HG03342 (cell line): ENCODE data around the gene ZNF283.

Experiments used
- ATAC-seq: cut with Tn5 transposase; IDR thresholded peaks from one replicate; pipeline ENCODE4 v1.9.1; 2021; ENCODE audit warnings: mild to moderate bottlenecking, moderate library complexity; ENCODE audit not compliant: unreplicated experiment

The ZNF283 gene

DNA sequence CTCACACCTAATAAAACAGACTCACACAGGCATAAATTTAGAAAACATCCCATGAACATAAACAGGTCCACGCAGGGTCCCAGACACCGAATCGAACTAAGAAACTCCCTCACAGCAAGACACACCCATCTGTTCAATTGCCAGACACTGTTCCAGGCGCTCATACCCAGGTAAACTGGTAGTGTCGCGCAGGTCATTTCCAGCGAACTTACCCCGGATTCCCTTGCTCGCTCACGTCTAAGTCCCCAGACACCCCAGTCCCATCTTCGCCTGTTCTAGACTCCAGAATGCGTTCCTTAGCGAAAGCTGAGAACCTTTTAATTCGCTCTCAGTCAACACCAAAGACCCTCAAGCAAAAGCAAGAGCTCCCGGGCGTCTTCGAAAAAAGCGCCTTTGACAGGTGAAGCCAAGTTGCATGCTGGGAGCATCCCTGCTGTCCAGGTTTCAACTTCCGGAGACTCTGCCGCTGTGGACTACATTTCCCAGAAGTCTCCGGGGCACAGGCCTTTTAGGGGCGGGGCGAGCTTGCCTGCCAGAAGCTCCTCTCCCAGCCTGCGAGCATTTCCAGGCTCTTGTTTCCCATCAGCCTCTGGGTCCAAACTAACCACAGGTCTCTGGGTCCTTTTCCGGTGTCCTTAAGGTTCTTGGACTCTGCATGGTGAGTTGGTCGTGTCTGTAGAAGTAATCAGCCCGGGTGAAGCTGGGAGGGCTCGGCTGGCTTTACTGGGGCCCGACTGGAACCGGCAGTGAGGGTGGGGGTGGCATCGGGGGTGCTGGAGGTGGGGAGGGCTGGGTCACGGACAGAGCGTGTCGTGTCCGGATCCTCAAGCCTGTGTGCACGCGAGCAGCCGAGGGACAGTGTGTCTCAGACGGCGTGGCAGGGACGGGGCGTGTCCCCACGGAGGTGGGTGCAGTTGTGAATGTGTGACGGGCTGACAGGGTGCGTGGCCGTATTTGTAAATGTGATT is at the start of gene ZNF283:
Gene ZNF283 (plus strand): TSS at position 535 of the 968 bp plus-strand sequence. CDS start 6,184 bp downstream, outside the sequence.
- ATAC-seq = peak; percentile 89

DNA sequence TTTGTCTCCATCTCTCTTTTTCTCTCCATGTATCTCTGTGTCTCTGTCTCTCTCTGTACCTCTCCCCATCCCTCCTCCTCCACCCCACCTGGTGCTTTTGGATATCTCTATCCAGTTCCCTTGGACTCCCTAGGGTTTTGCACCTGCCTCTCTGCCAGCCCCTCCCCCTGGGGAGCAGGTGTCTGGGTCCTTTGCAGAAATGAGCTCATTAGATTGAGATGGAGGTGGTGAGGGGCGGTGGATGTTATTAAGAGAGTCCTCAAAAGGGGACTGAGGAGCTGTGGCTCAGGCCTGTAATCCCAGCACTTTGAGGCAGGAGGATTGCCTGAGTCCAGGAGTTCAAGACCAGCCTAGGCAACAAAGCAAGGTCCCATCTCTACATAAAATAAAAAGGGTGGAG is 48.5 kb upstream of the ZNF283 start:
- ATAC-seq = no peak

DNA sequence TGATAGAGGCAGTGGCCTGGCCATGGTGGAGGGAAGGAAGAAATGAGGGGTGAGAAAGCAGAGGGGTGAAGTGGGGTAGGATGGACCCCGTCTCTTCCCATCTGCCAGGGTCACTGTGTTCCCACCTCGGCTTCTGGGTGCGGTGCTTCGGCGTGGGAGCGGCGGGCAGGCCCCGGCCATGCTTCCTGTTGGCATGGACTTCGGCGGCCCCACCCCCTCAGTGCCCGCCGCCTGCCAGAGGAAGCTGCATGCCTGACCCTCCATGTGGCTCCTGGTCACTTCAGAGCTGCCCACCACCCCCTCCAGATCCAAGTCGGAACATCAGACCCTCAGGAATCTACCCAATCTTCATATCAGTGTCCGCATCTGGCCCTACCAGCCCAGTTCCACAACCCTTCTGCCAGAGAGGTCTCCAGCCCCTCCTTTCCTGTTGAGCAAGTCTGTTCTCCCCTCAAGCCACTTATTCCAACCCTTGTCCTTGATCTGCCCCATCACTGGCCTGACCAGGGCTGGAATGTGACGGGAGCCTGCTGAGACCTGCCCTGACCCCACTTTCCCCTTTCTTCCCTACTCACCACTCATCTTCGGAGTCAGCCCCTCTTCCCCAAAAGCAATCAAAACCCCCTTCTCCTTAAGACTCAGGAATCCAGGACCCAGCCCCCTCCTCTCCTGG is 47.8 kb upstream of the ZNF283 start:
- ATAC-seq = no peak

DNA sequence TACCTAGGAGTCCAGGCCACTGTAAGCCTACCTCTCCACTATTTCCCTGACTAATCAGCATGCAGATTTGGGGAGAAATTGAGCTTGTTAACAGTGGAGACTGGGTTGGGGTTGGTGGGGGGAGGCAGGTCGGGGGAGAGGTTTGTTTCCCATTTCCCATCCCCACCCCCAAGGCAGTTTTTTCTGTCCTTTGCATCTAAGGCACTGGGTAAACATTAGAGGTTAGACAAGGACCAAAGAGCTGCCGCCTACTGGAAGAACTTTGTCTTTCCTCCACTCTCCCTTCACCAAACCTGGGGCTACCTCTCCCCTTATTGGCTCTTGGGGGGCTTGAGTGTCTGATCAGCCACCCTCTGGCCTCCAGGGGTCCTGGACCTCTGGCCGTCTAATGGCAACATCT is 47.3 kb upstream of the ZNF283 start:
- no peak for ATAC-seq

DNA sequence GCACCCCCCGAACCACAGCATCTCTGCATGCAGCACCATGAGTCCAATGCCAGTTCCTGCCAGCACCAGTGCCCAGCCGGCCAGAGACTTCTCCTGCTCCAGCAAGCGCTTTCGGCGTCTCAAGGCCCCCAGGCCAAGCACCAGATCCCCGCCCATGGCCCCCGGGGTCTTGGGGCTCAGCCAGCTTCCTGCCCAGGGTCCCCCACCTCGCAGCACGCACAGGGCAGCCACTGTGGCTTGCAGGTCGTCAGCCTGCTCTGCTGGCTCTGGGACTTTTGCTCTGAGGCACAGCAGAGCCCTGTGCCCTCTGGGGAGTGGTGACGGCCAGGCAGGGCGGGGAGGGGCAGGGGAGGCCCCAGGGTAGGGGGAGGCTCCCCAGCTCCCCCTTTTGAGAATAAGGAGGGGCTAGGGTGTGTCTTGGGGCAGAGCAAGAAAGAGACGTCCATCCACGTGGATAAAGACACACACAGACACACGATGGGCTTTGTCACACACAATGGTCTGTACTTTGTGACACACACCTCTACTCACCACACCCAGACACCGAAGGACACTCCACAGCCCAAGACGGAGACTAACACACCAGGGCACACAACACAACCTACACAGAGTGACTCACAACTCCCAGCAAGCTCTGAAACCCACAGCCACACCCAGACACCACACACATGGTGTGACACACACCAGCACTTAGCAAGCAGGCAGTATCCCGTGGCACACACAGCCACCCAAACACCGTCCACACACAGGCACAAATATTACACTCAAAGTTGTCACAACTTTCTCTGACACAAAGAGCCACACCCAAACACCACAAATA is 46.2 kb upstream of the ZNF283 start, which contains the start of gene KCNN4:
Gene KCNN4 (minus strand): TSS at position 268 of the 820 bp plus-strand sequence. CDS start 112 bp downstream, at position 156.
- ATAC-seq = no peak

DNA sequence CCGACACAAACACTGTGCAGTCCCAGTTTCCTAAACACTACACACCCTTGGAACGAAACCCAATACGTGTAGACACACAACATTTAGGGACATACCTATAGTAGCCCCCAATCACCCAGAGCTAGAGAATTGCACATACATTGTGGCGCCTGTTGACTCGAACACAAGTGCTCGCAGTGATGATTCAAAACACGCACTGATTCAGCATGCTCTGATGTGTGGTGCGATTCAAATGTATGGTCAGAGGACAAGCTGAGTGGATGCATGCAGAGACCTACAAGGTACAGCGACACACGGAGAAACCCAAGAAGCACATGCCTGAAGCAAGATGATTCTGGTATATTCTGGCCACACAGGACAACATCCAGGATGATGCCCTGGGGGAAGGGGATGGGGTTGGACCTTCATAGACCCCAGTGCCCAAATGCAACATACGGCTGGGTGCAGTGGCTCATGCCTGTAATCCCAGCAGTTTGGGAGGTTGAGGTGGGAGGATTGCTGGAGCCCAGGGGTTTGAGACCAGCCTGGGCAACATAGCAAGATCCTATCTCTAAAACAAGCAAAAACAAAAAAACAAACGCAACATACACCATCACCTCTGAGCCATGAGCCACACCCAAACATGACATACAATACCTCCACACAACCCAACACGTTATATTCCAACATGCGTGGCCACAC is 45.4 kb upstream of the ZNF283 start:
- no peak for ATAC-seq

DNA sequence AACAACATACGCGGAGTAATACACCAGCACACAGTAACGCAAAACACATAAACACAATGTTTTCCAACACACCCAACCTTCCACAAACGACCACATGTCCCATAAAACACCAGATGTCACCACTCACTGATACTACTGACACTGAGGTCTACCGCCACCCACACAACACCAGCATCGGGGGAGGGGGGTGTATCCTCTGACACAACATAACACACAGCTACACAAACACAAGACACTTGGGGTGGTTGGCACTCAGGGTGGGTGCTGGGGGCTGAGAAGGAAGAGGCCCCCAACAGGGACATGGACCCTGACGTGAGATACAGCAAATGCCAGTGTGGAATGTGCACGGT is 44.8 kb upstream of the ZNF283 start:
- no peak for ATAC-seq

DNA sequence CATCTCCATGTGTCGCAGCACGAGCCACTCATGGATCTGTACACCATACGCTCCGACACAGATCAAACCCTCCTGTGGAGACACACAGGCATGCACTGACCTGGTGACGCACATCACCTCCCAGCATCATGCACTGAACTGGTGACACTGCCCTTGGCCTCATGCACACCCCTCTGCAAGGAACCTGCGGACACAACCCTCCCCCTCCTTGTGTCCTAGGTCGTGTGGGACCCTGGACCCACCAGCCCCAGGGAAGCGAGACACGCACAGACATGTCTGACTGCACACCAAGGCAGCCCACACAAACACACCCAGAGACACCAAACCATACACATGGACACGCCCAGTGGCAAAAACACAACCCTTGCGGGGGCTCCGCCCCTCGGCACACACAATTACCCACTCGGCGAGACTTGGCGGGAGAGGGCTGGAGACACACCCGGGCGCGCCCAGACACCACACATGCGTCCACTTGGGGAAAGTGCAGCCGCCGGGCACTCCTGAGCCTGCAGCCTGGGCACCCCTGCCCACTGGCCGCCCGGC is 44.4 kb upstream of the ZNF283 start:
- no peak for ATAC-seq

DNA sequence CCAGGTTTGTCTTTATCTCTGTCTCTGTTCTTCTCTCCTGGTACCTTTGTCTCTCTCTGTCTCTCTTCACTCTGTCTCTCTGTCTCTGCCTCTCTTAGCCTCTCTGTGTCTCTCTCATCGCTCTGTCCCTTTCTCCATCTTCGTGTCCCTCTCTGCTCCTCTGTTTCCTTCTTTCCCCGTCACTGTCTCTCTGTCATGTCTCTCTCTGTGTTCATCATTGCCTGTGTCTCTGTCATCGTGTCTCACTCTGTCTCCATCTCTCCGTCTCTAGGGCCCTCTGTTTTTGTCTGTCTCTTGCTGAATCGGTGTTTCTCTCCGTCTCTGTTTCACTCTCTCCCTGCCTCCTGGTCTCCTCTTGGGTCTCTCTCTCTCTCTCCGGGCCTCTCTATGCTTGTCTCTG is 43.5 kb upstream of the ZNF283 start:
- no peak for ATAC-seq

DNA sequence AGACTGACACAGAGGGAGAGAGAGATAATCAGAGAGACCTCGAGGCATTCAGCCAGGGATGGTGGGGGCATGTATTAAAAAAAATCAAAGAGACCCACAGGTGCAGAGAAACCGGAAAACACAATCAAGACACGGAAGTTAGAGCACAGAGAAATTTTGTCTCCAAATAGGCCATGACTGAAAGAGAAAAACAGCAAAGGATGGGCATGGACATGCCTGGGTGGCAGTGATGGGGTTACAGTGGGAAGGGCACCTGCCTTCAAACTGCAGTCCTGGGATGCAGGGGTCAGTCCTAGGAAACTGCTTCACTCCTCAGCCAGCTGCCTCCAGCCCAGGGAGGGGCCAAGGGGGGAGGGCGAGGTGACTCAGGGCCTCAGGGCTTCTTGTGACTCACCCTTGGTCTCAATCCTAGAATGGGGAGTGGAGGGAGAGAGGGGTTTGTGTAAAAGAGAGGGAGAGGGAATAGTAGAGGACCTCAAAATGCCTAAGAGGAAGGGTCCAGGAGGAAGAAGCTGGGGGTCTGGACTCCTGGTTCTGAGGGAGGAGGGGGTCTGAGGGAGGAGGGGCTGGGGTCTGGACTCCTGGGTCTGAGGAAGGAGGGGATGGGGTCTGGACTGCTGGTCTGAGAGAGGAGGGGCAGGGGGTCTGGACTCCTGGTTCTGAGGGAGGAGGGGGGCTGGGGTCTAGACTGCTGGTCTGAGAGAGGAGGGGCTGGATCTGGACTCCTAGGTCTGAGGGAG is 42.7 kb upstream of the ZNF283 start:
- ATAC-seq = peak; percentile 35

DNA sequence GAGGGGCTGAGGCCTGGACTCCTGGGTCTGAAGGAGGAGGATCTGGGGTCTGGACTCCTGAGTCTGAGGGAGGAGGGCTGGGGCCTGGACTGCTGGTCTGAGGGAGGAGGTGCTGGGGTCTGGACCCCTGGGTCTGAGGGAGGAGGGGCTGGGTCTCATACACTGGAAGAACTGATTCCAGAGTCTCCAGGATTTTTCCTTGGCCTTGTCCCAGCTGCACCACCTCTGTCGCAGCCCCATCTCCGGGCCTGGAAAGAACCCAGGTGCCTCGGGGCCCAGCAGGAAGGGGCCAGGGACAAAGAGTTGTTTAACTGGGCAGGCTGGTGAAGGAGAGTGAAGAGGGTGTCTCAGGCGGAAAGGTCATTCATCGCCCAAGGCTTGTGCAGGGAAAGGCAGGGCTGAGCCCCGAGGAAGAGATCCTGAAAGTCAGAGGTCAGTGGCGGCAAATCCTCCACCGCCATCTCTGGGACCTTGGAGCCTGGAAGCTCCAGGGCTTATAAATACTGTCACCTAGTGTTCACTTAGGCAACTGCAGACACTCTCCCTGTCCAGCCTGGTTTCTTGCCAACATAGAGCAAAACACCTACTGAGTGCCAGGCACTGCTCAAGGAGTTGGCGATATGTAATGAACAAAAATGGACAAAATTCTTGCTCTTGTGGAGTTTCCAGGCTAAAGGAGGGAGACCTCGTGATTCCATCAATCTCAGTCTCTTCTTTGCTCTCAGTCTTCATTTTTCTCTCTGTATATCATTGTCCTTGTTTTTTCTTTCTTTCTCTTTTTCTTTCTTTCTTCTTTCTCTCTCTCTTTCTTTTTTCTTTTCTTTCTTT is 41.9 kb upstream of the ZNF283 start:
- no peak for ATAC-seq

DNA sequence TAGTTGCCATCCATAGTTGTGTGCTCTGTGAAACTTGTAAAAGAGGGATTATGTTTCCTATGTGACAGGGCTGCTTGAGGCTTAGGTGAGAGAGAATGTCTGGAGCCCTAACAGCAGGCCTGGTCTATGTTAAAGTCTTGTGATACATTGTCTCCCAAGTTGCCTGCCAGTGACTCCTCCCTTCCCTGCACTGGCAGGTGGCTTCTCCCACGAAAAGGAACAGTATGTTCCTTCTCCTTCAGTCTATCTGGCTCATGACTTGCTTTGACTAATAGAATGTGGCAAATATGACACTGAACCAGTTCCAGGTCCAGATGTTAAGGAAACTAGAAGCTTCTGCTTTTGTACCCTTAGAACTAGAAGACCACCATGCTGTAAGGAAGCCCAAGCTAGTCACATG is 40.5 kb upstream of the ZNF283 start:
- no peak for ATAC-seq

DNA sequence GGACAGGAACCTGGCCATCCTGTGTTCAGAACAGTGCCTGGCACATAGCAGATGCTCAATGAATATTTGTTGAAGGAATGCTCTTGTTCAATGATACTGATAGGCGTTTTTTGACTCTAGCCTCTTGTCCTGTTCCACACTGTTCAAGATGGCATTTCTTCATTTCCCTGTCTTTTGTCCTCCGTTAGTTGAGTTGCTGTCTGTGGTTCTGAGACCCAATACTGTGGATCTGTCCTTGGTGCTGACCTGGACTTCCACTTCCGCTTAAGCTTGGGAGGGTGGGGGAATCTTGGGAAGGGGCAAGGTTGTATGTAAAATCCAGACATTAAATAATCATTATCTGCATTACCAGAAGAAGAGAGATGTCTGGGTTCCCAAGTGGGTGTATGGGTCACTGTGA is 38.1 kb upstream of the ZNF283 start:
- ATAC-seq = no peak

DNA sequence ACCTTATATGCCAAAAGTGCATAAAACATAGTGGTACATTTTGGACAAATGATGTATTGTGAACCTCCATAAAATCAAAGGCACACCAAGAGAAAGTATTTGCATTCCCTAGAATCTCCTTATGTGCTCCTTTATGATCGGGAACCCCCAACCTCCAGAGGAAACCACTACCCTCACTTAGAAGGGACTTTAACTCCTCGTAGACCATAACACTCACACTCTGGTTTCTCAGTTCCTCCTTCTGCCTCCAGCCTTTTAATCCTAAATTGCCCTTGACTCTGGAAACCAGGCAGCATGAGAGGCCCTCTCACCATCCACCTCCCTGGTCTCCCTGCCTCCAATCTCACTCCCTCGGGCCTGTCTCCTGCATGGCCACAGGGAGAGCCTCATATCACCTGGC is 36.5 kb upstream of the ZNF283 start:
- no peak for ATAC-seq

DNA sequence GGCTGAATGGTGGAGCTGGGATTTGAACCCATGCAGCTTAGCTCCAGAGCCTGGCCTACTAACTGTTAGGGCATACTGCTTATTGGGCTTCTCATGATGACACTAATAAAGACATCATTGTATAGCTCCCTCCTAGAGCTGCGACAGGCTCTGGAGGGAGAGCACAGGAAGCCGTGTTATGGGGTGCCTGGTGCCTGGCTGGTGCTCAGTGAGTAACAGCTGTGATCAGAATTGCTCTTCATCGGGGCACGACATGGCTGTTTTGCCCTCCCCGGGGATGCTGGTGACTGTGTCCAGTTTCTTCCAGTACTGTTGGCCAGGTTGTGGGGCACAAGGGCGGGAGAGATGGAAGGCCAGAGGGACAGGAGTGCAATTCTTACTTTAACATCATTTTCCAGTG is 30.0 kb upstream of the ZNF283 start:
- no peak for ATAC-seq

DNA sequence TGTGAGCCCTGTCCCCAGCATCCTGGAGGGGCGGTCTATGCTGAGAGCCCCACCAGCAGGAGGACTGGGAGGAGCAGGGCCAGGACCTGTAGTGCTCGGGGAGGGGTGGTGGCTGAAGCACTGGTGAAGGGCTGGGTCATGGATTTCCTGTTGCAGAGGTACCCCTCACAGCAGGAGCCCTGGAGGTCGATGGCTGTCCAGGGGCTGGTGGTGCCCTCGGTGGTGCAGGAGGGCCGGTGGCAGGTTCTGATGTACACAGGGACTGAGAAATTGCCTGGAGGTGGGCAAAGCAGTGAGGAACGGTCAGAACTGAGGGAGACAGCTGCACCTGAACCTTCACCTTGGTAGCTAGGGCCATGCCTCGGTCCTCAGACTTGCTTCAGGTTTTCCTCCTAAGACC is 29.6 kb upstream of the ZNF283 start:
- ATAC-seq = no peak

DNA sequence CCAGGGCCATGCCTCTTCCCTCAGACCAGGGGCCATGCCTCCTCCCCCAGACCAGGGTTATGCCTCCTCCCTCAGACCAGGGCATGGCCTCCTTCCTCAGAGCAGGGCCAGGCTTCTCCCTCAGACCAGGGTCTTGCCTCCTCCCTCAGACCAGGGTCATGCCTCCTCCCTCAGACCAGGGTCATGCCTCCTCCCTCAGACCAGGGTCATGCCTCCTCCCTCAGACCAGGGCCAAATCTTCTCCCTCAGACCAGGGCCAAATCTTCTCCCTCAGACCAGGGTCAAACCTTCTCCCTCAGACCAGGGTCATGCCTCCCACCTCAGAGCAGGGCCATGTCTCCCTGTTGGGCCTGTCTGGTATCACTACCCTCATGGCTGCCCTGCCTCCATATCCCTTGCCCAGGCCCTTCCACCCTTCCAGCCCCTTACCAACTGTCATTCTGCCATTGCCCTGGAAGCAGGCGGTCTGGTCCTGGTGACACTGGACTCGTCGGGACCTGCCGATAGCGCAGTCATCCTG is 29.0 kb upstream of the ZNF283 start:
- no peak for ATAC-seq

DNA sequence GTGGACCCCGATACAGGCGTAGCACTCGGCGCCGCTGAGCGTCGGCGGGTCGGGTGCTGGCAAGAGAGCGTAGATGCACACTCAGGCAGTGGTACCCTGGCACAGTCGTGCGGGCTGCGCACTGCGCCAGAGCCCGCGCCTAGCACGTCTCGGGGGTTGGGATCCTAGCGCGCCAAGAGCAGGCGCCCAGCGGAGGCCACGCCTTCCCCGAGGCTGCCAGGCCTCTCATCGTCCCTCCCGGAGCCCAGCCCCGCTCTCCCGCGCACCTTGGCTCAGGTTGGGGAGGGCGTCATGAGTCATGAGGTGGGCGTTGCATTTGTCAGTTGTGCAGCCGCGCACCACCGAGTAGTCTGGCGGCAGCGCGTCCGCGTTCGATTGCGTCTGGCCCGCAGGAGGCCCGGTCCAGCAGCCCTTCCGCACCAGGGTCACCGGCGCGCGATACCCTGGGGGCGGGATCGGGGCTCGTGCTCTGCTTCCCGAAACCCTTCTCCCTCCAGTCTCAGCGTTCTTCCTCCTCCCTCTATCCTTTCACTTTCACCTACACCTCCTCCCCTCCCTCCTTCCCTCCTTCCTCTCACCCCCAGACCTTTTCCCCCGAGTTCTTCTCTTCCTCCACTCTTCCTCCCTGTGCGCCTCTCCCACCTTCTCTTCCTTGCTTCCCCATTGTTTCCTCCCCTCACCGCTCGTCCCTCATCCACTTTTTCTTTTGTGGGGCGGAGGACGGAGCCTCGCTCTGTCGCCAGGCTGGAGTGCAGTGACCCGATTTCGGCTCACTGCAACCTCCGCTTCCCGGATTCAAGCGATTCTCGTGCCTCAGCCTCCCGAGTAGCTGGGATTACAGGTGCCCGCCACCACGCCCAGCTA is 28.3 kb upstream of the ZNF283 start:
- ATAC-seq = no peak
